ENCODE results near the gene CER1. TPM values are rescaled to one million over a fixed set of nuclear protein-coding genes. Genes with fewer than 3 reads are reported as not detected.
"Not testable (repeated sequence)": the region's sequence is repeated elsewhere in the genome, so short reads cannot be mapped to it uniquely, and the experiment has no call there.

The CER1 gene
- total RNA-seq, 4 donors from 2014 or later = not detected

DNA sequence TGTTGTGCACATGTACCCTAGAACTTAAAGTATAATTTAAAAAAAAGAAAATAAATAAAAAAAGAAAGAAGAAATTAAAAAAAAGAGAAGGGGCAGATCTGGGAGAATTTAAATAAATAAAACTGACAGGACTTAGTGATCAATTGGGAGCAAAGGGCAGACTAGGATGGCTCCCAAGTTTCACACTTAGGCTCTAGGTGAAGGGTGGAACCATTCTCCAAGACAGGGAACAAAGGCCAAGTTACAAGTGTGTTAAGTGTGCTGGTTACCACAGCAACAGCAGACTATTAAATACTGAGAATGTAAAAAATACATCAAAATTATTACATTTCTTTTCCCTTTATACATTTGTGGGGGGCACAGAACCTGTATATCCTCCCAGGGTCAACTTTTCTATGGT lies 36.4 kb downstream of the CER1 start:
- peaks cover 0 to 45% of the 10 kb centered on the region in 2 donors for H3K36me3 ChIP-seq

DNA sequence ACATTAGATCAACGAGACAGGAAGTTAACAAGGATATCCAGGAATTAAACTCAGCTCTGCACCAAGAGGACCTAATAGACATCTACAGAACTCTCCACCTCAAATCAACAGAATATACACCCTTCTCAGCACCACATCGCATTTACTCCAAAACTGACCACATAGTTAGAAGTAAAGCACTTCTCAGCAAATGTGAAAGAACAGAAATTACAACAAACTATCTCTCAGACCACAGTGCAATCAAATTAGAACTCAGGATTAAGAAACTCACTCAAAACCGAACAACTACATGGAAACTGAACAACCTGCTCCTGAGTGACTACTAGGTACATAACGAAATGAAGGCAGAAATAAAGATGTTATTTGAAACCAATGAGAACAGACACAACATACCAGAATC lies 39.9 kb downstream of the CER1 start:
- not testable (repeated sequence) for H3K27me3 ChIP-seq, H3K27ac ChIP-seq, H3K9me3 ChIP-seq, ATAC-seq, H3K4me1 ChIP-seq, H3K4me3 ChIP-seq
- 78 to 85% methylated on average over 3 to 4 of the region's 4 CpGs for WGBS, 2 donors (ENCODE audit: low coverage in 1 of 2)
- H3K36me3 ChIP-seq = peaks cover 0 to 27% of the 10 kb centered on the region in 2 donors

More for the DNA sequence above, 36.4 kb downstream of the CER1 start:
- H3K4me3 ChIP-seq = no peak overlapping the region
- H3K27me3 ChIP-seq = no peaks in the 10 kb centered on the region
- H3K9me3 ChIP-seq = no peaks in the 10 kb centered on the region
- H3K27ac ChIP-seq = no peak overlapping the region
- ATAC-seq = no peak
- TF ChIP-seq POLR2A (IDR thresholded peaks at IDR 0.05) (no peak), POLR2AphosphoS5 (IDR thresholded peaks at IDR 0.05) (no peak)
- peaks cover 0 to 7% (median 0%) of the 10 kb centered on the region in 3 donors for H3K4me1 ChIP-seq

GRCh38 chr9:14678776-14679175 lies 43.8 kb downstream of the CER1 start:
- H3K4me3 ChIP-seq = no peak overlapping the region
- H3K27ac ChIP-seq = no peak overlapping the region
- TF ChIP-seq CTCF (IDR thresholded peaks at IDR 0.05) (no peak), POLR2A (IDR thresholded peaks at IDR 0.05) (no peak), EP300 (IDR thresholded peaks at IDR 0.05) (no peak), POLR2AphosphoS5 (IDR thresholded peaks at IDR 0.05) (no peak)
- no peaks in the 10 kb centered on the region for H3K9me3 ChIP-seq
- WGBS, 2 donors (ENCODE audit: low coverage in 1 of 2) = 94 to 100% methylated on average over 3 of the region's 3 CpGs
- no peaks in the 10 kb centered on the region for H3K4me1 ChIP-seq
- H3K36me3 ChIP-seq = peaks cover 0 to 7% of the 10 kb centered on the region in 2 donors
- H3K27me3 ChIP-seq = no peaks in the 10 kb centered on the region
- no peak for ATAC-seq

DNA sequence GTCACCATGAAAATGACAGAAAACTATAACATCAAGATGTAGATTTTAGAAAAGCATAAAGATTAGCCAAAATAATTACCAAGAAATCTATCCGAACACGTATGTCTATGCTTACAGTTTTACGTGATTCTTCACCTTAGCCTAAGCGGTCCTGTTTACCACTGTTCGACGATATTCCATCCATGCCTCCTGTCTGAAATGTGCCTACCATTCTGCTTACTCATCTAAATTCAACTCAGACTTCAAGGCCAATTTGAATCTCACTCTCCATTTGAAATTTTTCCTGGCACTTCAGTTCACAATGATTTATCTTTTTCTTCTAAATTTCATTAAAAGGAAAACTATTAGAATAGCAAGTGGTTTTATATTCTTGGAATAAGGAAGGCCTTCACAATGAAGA lies 44.7 kb downstream of the CER1 start:
- H3K27me3 ChIP-seq = no peaks in the 10 kb centered on the region
- TF ChIP-seq EP300 (IDR thresholded peaks at IDR 0.05) (no peak), CTCF (IDR thresholded peaks at IDR 0.05) (no peak), POLR2A (IDR thresholded peaks at IDR 0.05) (no peak), POLR2AphosphoS5 (IDR thresholded peaks at IDR 0.05) (no peak)
- H3K9me3 ChIP-seq = no peaks in the 10 kb centered on the region
- no peak overlapping the region for H3K27ac ChIP-seq
- ATAC-seq = no peak
- H3K4me3 ChIP-seq = no peak overlapping the region
- H3K36me3 ChIP-seq = peaks cover 0 to 11% of the 10 kb centered on the region in 2 donors
- WGBS, 2 donors (ENCODE audit: low coverage in 1 of 2) = 89 to 95% methylated on average over 6 of the region's 6 CpGs
- no peaks in the 10 kb centered on the region for H3K4me1 ChIP-seq

DNA sequence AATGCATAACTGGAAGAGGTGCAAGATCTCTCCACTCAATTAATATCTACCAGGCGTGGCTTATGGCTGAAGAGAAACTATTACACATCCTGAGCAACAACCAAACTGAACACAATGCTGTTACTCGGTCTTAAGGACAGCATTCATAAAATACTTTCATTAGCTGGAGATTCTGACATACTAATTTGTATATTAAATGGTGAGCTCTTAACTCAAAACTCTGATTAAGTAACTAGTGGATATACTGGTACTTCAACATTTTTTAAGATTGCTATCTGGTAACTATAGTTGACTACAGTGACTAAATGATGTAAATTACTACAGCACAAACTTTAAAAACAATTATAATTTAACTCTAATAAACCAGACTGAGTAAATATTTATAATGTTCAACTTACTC lies 45.1 kb downstream of the CER1 start:
- no peak overlapping the region for H3K4me3 ChIP-seq
- no peak for ATAC-seq
- H3K36me3 ChIP-seq = peaks cover 0 to 15% of the 10 kb centered on the region in 2 donors
- H3K27me3 ChIP-seq = no peaks in the 10 kb centered on the region
- no peaks in the 10 kb centered on the region for H3K9me3 ChIP-seq
- 64 to 80% methylated on average over 1 to 2 of the region's 2 CpGs for WGBS, 2 donors (ENCODE audit: low coverage in 1 of 2)
- no peak overlapping the region for H3K27ac ChIP-seq
- TF ChIP-seq EP300 (IDR thresholded peaks at IDR 0.05) = no peak
- TF ChIP-seq CTCF (IDR thresholded peaks at IDR 0.05) = no peak
- TF ChIP-seq POLR2A (IDR thresholded peaks at IDR 0.05) = no peak
- TF ChIP-seq POLR2AphosphoS5 (IDR thresholded peaks at IDR 0.05) = no peak
- H3K4me1 ChIP-seq = no peaks in the 10 kb centered on the region

GRCh38 chr9:14674630-14675029 lies 47.9 kb downstream of the CER1 start:
- ATAC-seq = no peak
- H3K27me3 ChIP-seq = no peaks in the 10 kb centered on the region
- no peak overlapping the region for H3K27ac ChIP-seq
- no peak for TF ChIP-seq CTCF (IDR thresholded peaks at IDR 0.05)
- TF ChIP-seq EP300 (IDR thresholded peaks at IDR 0.05) = no peak
- TF ChIP-seq POLR2A (IDR thresholded peaks at IDR 0.05) = no peak
- TF ChIP-seq POLR2AphosphoS5 (IDR thresholded peaks at IDR 0.05) = no peak
- no peaks in the 10 kb centered on the region for H3K9me3 ChIP-seq
- H3K4me3 ChIP-seq = no peak overlapping the region
- H3K4me1 ChIP-seq = no peaks in the 10 kb centered on the region
- WGBS, 2 donors (ENCODE audit: low coverage in 1 of 2) = 65 to 70% methylated on average over 3 of the region's 3 CpGs
- peaks cover 0 to 17% of the 10 kb centered on the region in 2 donors for H3K36me3 ChIP-seq

Measured in gastroesophageal sphincter (tissue), 4 donors.